Gastroesophageal sphincter (tissue), 4 donors: ENCODE results near the gene DDX6. TPM values are rescaled to one million over a fixed set of nuclear protein-coding genes. Genes with fewer than 3 reads are reported as not detected.

Source experiments
- ATAC-seq: fragments of 150-250 bp; one replicate; pipeline ENCODE4 v1.9.1; 2016; ENCODE audit warnings: mild to moderate bottlenecking, moderate library complexity
- H3K27ac ChIP-seq, 4 donors: fragments of 200-600 bp; sonication (generic) in 3 of 4; 1 replicate in 3 of 4; 2 replicates in 1 of 4; pipeline ENCODE4 v1.5.1; 2016 to 2019
- H3K27me3 ChIP-seq: fragments of 200-600 bp; sonication (generic); one replicate; pipeline ENCODE4 v1.5.1; 2019
- H3K36me3 ChIP-seq, 2 donors: fragments of 200-600 bp; sonication (generic); one replicate each; pipeline ENCODE4 v1.5.1; 2019; ENCODE audit warnings: control low read depth in 1 of 2
- H3K4me1 ChIP-seq, 3 donors: fragments of 200-600 bp; sonication (generic); 1 replicate in 2 of 3; 2 replicates in 1 of 3; pipeline ENCODE4 v1.5.1; 2016 to 2019; ENCODE audit warnings: control low read depth in 2 of 3
- H3K4me3 ChIP-seq, 2 donors: fragments of 200-600 bp; sonication (generic); one replicate each; pipeline ENCODE4 v1.5.1; 2019; ENCODE audit warnings: mild to moderate bottlenecking in 1 of 2, moderate library complexity in 1 of 2
- H3K9me3 ChIP-seq, 3 donors: fragments of 200-600 bp; sonication (generic); one replicate each; pipeline ENCODE4 v1.5.1; 2017 to 2019; ENCODE audit warnings: control low read depth in 2 of 3
- CTCF ChIP-seq, 4 experiments: fragments of 200-600 bp in 2 of 4; fragments of 450-650 bp in 2 of 4; sonication (generic) in 1 of 4; IDR thresholded peaks; one replicate each; pipeline ENCODE4 v1.5.1; 2017 to 2019; ENCODE audit warnings: antibody characterized with exemption in 4 of 4, mild to moderate bottlenecking in 2 of 4, moderate library complexity in 2 of 4
- EP300 ChIP-seq: sonication (generic); formaldehyde crosslinking; IDR thresholded peaks from one replicate; pipeline ENCODE4 v1.6.1; 2017; ENCODE audit warnings: antibody characterized with exemption, mild to moderate bottlenecking
- POLR2A ChIP-seq, 2 donors: fragments of 450-650 bp; IDR thresholded peaks; one replicate each; pipeline ENCODE4 v1.6.1; 2017; ENCODE audit warnings: antibody characterized with exemption in 2 of 2, mild to moderate bottlenecking in 2 of 2, moderate library complexity in 1 of 2
- POLR2AphosphoS5 ChIP-seq: sonication (generic); formaldehyde crosslinking; IDR thresholded peaks from one replicate; pipeline ENCODE4 v1.6.1; 2017; ENCODE audit warnings: antibody characterized with exemption
- WGBS, 2 donors: methylation state at CpG; one replicate each; pipeline ENCODE4 v1.1.5; 2018; ENCODE audit warnings: low coverage in 1 of 2; 5-methylcytosine and 5-hydroxymethylcytosine counted together
- small RNA-seq, 4 donors: library from RNA; depleted of rRNA; stranded (forward); fragments of <200 nt; gene quantifications; one replicate each; pipeline ENCODE3, GENCODE V24; 2016
- total RNA-seq, 4 donors: library from RNA; depleted of rRNA; stranded (reverse); fragments of >200 nt; gene quantifications; one replicate each; pipeline ENCODE4 v1.1.0, GENCODE V29; 2016

The DDX6 gene
- total RNA-seq, 4 donors from 2014 or later: 111 to 163 (median 116) TPM

GRCh38 chr11:118705111-118705741 lies 85.7 kb downstream of the DDX6 start:
- no peaks in the 10 kb centered on the region for H3K36me3 ChIP-seq
- no peaks in the 10 kb centered on the region for H3K27me3 ChIP-seq
- 69 to 72% methylated on average over 6 to 11 of the region's 15 CpGs for WGBS, 2 donors
- TF ChIP-seq CTCF (IDR thresholded peaks at IDR 0.05) (no peak), EP300 (no peak)
- no peak for ATAC-seq
- H3K27ac ChIP-seq: no peak overlapping the region
- H3K4me1 ChIP-seq: no peaks in the 10 kb centered on the region
- peaks cover 0 to 4% (median 0%) of the 10 kb centered on the region in 3 donors for H3K9me3 ChIP-seq
- no peak overlapping the region for H3K4me3 ChIP-seq

GRCh38 chr11:118703563-118704106 lies 87.3 kb downstream of the DDX6 start:
- Histone ChIP-seq H3K4me3 (no peak overlapping the region), H3K27me3 (no peaks in the 10 kb centered on the region), H3K9me3 (peaks cover 0 to 9% (median 0%) of the 10 kb centered on the region in 3 donors), H3K36me3 (no peaks in the 10 kb centered on the region), H3K27ac (no peak overlapping the region), H3K4me1 (no peaks in the 10 kb centered on the region)
- no peak for TF ChIP-seq POLR2A (IDR thresholded peaks at IDR 0.05)
- TF ChIP-seq EP300: no peak
- no peak for TF ChIP-seq CTCF (IDR thresholded peaks at IDR 0.05)
- no peak for TF ChIP-seq POLR2AphosphoS5
- peak; percentile 22 for ATAC-seq
- WGBS, 2 donors: 89 to 92% methylated on average over 5 of the region's 5 CpGs

- no peak overlapping the region for H3K27ac ChIP-seq
- no peak for ATAC-seq
- WGBS, 2 donors: 85 to 87% methylated on average over 6 to 7 of the region's 7 CpGs
- no peaks in the 10 kb centered on the region for H3K27me3 ChIP-seq
- H3K4me1 ChIP-seq: no peaks in the 10 kb centered on the region
- no peak overlapping the region for H3K4me3 ChIP-seq
- TF ChIP-seq CTCF (IDR thresholded peaks at IDR 0.05) (no peak), POLR2AphosphoS5 (no peak), EP300 (no peak), POLR2A (IDR thresholded peaks at IDR 0.05) (no peak)
- H3K9me3 ChIP-seq: peaks cover 0 to 9% (median 0%) of the 10 kb centered on the region in 3 donors
- no peaks in the 10 kb centered on the region for H3K36me3 ChIP-seq
These were observed 91.3 kb downstream of the DDX6 start for GRCh38 chr11:118699506-118700220.

Small RNAs within 50 kb of the gene (small RNA-seq; reads per million reads assigned to genes)
- 0 reads per million in 4 donors for gene AP004609.2
- 0 reads per million in 4 donors for gene RF00019
- 0 reads per million in 4 donors for gene RNU6-376P

Other genes with a start within 250 kb of the DDX6 start
- gene IFT46, start 225.2 kb downstream of the DDX6 start, total RNA-seq: 10 to 100 TPM; 23.5 to 30.8 (median 27.7) TPM
- 100 to 1,000 TPM in 3 of 4 donors, 10 to 100 TPM in 1; 84.9 to 141 (median 128) TPM for gene ARCN1, start 218.8 kb downstream of the DDX6 start, total RNA-seq
- gene PHLDB1, start 183.5 kb downstream of the DDX6 start, total RNA-seq: 100 to 1,000 TPM in 2 of 4 donors, 10 to 100 TPM in 2; 45.8 to 144 (median 101) TPM
- gene TREH, start 111.5 kb downstream of the DDX6 start, total RNA-seq: not detected
- gene CXCR5, start 92.7 kb upstream of the DDX6 start, total RNA-seq: under 1 TPM in 1 of 4 donors, not detected in 3; 0.08 TPM
- 10 to 100 TPM; 24.6 to 66.2 (median 30.8) TPM for gene BCL9L, start 134.8 kb upstream of the DDX6 start, total RNA-seq
- not detected for gene UPK2, start 165.1 kb upstream of the DDX6 start, total RNA-seq
- gene FOXR1, start 180.6 kb upstream of the DDX6 start, total RNA-seq: not detected
- gene CENATAC, start 207.0 kb upstream of the DDX6 start, total RNA-seq: 10 to 100 TPM in 3 of 4 donors, 1 to 10 TPM in 1; 5.8 to 90.3 (median 40.0) TPM
- 1,000 to 10,000 TPM; 1,381 to 2,808 (median 2,000) TPM for gene RPS25, start 227.2 kb upstream of the DDX6 start, total RNA-seq
- 10 to 100 TPM; 44.4 to 69.0 (median 52.1) TPM for gene TRAPPC4, start 227.6 kb upstream of the DDX6 start, total RNA-seq
- 10 to 100 TPM; 10.1 to 11.6 (median 11.1) TPM for gene SLC37A4, start 239.7 kb upstream of the DDX6 start, total RNA-seq